Activated naive CD4-positive, alpha-beta T cell treated with anti-CD3 and anti-CD28 coated beads, Interleukin-2, amount 50 U/mL, for 16 hours (primary cell): ENCODE measurements around the gene CRADD.
"Not testable (repeated sequence)": the region's sequence is repeated elsewhere in the genome, so short reads cannot be mapped to it uniquely, and the experiment has no call there.

ENCODE experiments used
- DNase-seq: peaks from one replicate; pipeline ENCODE4 v3.0.0-alpha.2; 2020

Gene CRADD

DNA sequence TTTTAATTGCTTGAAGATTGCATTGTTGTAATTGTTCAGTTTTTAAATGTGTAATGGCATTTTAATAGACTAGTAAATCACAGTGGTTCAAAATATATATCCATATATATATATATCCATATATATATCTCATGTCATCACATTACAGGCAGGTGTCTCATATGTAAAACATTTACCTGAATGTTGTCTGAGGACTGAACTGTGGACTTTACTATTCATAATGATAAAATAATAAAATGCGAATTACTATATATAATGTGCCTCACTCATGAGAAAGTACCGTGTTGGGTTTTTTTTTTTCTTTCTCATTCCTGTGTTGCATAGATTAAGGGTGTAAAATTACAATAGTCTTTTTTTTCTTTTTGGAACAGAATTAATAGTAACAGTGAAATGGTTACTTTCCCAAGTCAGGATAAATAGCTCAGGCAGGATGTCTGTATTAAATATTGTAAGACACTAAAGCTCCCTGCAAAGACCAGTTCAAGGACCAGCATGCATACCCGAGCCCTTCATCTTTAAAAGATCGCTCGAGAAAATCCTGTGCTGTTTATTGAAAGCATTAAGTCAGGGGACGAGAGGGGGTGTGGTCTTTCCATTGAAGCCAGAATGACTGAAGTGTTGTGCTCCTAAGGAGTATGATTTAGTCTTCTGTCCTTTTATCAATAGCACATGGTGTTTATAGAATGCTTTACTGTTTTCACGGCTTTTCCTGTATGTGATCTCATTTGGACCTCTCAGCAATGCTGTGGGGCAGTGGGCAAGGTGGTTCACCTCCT lies 173.5 kb downstream of the CRADD start:
- no peak for DNase-seq

GRCh38 chr12:93851257-93851671 lies 174.1 kb downstream of the CRADD start:
- DNase-seq, result no peak

DNA sequence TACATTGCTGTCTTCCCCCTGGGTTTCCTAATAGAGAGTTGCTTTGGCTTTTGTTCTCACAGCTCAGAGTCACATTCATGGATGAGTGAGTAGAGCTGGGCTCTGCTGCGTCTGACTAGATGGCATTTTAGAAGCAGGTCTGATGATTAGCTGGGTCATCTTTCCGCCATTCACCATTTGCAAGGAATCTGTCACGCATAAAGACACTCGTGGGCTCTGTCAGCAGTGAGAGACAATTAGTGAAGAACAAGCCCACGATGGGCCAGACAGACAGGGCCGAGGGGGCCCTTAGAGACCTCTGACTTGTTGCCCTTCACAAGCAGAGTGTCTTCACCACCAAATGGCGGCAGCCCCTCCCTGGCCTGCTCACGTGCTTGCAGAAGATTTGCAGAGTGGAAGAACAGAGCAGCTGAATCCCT lies 175.0 kb downstream of the CRADD start:
- no peak for DNase-seq

GRCh38 chr12:93853698-93854478 lies 176.7 kb downstream of the CRADD start:
- DNase-seq, result no peak

- no peak for DNase-seq
These were observed 178.1 kb downstream of the CRADD start for GRCh38 chr12:93855261-93855660.

DNA sequence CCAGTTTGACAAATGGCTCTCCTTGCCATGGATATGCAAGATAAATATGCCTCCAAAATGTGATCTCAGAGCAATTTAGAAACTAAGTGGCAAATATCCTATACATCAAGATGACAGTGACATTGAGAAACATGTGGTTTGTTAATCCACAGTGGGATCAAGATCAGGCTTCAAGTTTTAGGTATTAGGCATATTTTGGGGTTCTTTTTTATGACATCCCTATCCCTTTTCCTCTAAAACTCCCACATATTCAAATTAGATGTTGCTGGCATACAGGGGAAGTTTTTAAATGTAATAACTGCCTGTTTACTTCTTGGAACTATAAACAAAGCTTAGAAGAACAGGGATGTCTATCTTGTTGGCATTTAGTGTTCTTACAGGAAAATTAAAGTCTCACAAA lies 179.4 kb downstream of the CRADD start:
- DNase-seq, result no peak

- DNase-seq, result no peak
These were observed 180.2 kb downstream of the CRADD start for GRCh38 chr12:93857279-93857938.

- no peak for DNase-seq
These were observed 180.8 kb downstream of the CRADD start for GRCh38 chr12:93857991-93858447.

DNA sequence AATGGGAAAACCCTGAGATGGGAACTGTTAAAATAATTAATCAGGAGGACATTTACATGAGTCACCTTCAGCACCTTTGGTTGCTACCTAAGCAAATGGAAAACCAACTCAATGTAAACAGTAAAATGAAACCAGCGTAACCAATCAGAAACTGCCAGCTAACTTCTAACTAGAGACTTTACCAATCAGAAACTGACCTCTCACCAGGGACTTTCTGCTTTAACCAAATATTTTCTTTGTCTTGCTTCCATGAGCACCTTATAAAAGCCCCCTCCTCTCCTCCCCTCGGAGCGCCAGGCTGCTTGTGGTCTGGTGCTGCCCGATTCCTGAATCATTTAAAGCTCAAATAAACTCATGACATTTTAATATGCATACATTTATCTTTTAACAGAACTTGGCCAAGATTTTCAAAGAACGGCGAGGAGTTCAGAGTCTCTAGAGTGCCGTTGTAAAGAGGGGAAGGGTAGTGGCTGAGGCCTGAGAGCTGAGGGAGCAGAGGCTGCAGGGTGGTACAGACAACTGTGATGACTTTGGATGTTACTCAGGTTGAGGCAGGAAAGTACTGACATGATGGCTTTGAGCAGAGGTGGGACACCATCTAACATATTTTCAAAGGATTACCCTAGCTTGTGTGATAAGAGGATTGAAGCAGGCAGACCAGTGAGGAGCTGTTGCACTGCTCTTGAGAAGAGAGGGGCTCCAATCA lies 183.6 kb downstream of the CRADD start:
- DNase-seq, result no peak

GRCh38 chr12:93862424-93862823 lies 185.2 kb downstream of the CRADD start:
- DNase-seq, result no peak

DNA sequence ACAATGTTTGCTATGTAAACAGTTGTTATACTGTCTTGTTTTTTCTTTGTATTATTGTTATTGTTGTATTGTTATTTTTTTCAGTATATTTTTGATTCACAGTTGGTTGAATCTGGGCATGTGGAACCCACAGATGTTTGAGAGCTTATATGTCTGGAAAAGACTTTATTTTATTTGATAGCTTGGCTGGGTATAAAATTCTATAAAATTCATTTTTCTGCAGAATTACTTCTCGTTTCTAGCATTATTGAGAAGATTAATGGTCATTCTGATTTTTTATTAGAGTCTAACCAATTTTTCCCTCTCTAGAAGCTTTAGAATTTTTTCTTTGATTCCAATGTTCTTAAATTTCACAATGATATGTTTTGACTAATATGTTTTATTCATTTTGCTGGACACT lies 188.6 kb downstream of the CRADD start:
- DNase-seq, result no peak

GRCh38 chr12:93868771-93869170 lies 191.6 kb downstream of the CRADD start:
- DNase-seq, result no peak

DNA sequence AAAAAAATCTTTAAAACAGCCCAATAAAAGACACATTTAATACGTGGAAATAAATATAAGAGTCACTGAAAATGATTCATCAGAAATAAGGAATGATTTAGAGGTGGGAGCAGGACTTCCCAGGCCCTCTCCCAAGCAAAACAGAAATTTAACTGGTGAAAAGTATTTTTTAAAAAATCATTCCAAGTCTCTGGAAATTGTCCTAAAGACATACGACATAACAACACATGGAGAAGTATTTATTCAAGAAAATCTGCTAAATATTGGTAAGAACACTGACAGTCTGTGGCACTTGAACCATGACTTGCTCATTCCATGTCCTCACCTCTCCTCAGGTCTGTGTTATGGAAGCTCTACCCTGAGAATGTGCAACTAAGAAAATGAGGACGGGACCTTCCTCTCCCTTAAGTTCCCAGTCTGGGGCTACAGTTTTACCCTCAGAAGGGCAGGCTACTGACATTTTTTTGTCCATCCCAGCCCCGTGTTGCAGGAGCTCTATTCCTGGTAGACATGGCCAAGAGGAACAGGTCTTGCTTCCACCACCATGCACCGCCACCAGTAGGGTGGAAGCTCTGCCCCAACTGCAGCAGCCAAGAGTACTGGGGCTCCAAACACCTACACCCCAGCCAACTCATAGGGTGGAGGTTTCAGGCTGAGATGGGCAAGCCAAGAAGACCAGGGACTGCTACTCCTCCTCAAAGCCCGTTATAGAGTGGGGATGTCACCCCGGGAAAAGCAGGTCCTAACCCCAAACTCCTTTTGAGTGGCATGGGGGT lies 193.0 kb downstream of the CRADD start:
- DNase-seq, result no peak

DNA sequence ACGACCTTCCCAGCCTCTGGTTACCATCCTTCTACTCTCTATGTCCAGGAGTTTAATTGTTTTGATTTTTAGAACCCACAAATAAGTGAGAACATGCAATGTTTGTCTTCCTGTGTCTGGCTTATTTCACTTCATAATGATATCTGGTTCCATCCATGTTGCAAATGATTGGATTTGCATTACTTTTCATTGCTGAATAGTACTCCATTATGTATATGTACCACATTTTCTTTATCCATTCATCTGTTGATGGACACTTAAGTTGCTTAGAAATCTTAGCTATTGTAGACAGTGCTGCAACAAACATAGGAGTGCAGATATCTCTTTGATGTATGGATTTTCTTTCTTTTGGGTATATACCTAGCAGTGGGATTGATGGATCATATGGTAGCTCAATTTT lies 194.4 kb downstream of the CRADD start:
- not testable (repeated sequence) for DNase-seq

DNA sequence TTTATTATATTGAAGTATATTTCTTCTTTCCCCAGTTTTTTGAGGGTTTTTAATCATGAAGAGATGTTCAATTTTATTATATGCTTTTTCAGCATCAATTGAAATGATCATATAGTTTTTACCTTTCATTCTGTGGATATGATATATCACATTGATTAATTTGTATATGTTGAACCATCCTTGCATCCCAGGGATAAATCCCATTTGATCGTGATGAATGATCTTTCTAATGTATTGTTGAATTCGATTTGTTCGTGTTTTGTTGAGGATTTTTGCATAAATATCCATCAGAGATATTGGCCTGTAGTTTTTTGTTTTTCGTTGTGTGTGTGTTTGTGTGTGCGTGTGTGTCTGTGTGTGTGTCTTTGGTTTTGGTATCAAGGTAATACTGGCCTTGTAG lies 196.4 kb downstream of the CRADD start:
- no peak for DNase-seq

- no peak for DNase-seq
These were observed 198.0 kb downstream of the CRADD start for GRCh38 chr12:93875157-93875556.

DNA sequence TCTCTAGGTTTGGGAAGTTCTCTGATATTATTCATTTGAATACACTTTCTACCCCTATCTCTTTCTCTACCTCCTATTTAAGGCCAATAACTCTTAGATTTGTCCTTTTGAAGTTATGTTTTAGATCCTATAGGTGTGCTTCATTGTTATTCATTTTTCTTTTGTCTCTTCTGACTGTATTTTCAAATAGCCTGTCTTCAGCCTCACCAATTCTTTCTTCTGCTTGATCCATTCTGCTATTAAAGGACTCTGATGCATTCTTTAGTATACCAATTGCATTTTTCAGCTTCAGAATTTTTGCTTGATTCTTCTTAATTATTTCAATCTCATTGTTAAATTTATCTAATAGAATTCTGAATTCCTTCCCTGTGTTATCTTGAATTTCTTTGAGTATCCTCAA lies 199.2 kb downstream of the CRADD start:
- DNase-seq, result no peak

- DNase-seq, result no peak
These were observed 200.3 kb downstream of the CRADD start for GRCh38 chr12:93877446-93877845.

GRCh38 chr12:93879476-93880421 lies 202.6 kb downstream of the CRADD start:
- DNase-seq, result no peak

DNA sequence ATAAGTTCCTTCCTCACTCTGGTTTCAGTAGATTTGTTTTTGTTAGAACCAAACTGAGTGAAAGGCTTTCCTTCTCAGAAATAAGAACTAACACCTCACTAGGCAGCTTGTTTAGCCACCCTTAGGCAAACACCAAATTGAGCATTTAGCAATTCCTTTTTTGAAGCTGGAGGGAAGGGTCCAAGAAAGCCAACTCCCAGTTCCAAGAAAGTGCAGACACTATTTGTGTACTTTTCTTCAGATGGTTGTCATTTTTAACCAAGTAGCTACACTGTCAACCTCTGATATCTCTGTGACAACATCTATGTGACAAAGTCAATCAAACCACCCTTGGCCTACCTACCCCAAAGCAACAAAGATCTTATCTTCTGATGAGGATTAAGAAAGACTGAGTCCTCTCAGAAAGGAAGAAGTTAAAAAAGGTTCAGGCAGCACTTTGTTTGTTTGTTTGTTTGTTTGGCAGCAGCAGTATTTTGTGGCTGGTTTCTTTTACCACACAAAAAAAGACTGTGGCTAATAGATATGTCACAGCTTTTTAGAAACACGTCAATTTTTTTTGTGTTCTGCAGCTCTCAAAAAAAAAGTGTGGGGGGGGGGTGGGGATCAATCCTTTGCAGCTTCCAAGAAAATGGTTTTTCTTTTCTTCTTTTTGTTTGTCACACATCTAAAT lies 203.8 kb downstream of the CRADD start:
- DNase-seq, result no peak
